Heart right ventricle (tissue), 16 donors: ENCODE results near the gene SCGB2B2. TPM values are rescaled to one million over a fixed set of nuclear protein-coding genes. Genes with fewer than 3 reads are reported as not detected.
A peak's percentile ranks its signal among the peaks of the same experiment; 100 is the strongest.

Experiments
- ATAC-seq, 8 donors: fragments of 200-7000 bp; cut with Tn5 transposase; one replicate each; pipeline ENCODE4 v1.9.1; 2020; ENCODE audit warnings: mild to moderate bottlenecking in 8 of 8, moderate library complexity in 8 of 8, moderate number of reproducible peaks in 1 of 8
- DNase-seq, 2 donors: peaks; one replicate each; pipeline ENCODE4 v3.0.0-alpha.2; 2020
- H3K27ac ChIP-seq, 10 donors: fragments of 200-600 bp; sonication (generic) in 2 of 10; one replicate each; pipeline versions ENCODE4 v1.5.0 to v1.8.0; 2020 to 2022; ENCODE audit warnings: mild to moderate bottlenecking in 3 of 10
- H3K27me3 ChIP-seq, 7 donors: fragments of 200-600 bp; one replicate each; pipeline ENCODE4 v1.8.0; 2021 to 2022; ENCODE audit warnings: mild to moderate bottlenecking in 2 of 7
- H3K36me3 ChIP-seq, 9 donors: fragments of 200-600 bp; sonication (generic) in 1 of 9; one replicate each; pipeline versions ENCODE4 v1.5.0 to v1.8.0; 2020 to 2022; ENCODE audit warnings: mild to moderate bottlenecking in 2 of 9
- H3K4me1 ChIP-seq, 9 donors: fragments of 200-600 bp; sonication (generic) in 1 of 9; one replicate each; pipeline versions ENCODE4 v1.5.0 to v1.8.0; 2020 to 2022; ENCODE audit warnings: mild to moderate bottlenecking in 4 of 9
- H3K4me3 ChIP-seq, 10 donors: fragments of 200-600 bp; sonication (generic) in 2 of 10; one replicate each; pipeline versions ENCODE4 v1.5.0 to v1.8.0; 2020 to 2022; ENCODE audit warnings: mild to moderate bottlenecking in 7 of 10, moderate library complexity in 2 of 10
- H3K9me3 ChIP-seq, 11 donors: fragments of 200-600 bp in 10 of 11; sonication (generic) in 2 of 11; one replicate each; pipeline versions ENCODE4 v1.5.0 to v1.8.0; 2013 to 2022; ENCODE audit warnings: mild to moderate bottlenecking in 2 of 11, control low read depth in 1 of 11, moderate library complexity in 1 of 11
- CTCF ChIP-seq, 9 donors: fragments of 200-600 bp; sonication (generic) in 2 of 9; IDR thresholded peaks; one replicate each; pipeline versions ENCODE4 v1.5.0 to v1.8.0; 2021 to 2022; ENCODE audit warnings: antibody characterized with exemption in 9 of 9, mild to moderate bottlenecking in 5 of 9, moderate library complexity in 1 of 9
- WGBS, 2 donors: extraction: QIAGEN DNeasy Blood & Tissue Kit; methylation state at CpG; one replicate each; pipeline ENCODE4 v1.1.7; 2013; ENCODE audit warnings: inconsistent platforms in 1 of 2; 5-methylcytosine and 5-hydroxymethylcytosine counted together
- intact Hi-C, 10 donors: fragments of 100-400 bp; cut with DNase I; formaldehyde crosslinking; loops; one replicate each; pipeline versions ENCODE4 v1.11.1 to v1.14.2; 2022
- polyA plus RNA-seq, 2 donors: library from polyadenylated mRNA; stranded (reverse); fragments of 200-250 nt; gene quantifications; one replicate each; pipeline ENCODE4 v1.2.3, GENCODE V29; 2013
- total RNA-seq, 10 donors: library from RNA; stranded (reverse); fragmentation: NEBNext Ultra II Directional in 3 of 10; extraction: Animal tissue kit (Norgen Biotek cat#: 25700) in 3 of 10; gene quantifications; one replicate each; pipeline versions ENCODE4 v1.2.1 to v1.2.4, GENCODE V29; 2021 to 2023
- donor health status: Arrhythmogenic right ventricular cardiomyopathy.
- donor health status: ischemic (EF 13 %, LVEDD 7.1; RV severe dilation, severe dysfunction).
- donor health status: healthy with polysubstance abuse.
- donor health status: DM: no; HTN: yes; CAD: no.
- donor health status: DM: no; HTN: no; CAD: no.
- donor health status: ischemic (EF 25% LVEDD 6.9; RV normal size, moderate dysfunction).
- donor health status: ischemic (EF 25% LVEDD 5.7; RV mildly dilated, moderate dysfunction).
- donor health status: healthy.
- donor health status: DM: yes; HTN: yes; CAD: no.
- donor health status: Ischemic cardiomyopathy.
- donor health status: ischemic (EF 35%, LVEDD 5.7; RV mildly dilated, moderate dysfunction).
- donor health status: nonischemic (EF 11% LVEDD 7.7; RV severe dilation, severe dysfunction).
- donor health status: DM: yes; HTN: yes; CAD: no.
- donor health status: PGD.
- donor health status: ischemic (EF 29% LVEDD 5.4; RV normal size, mild dysfunction).
- donor health status: nonischemic (EF 23%, LVEDD 6.1; RV moderate dilation, normal function).

Gene SCGB2B2
- total and polyA plus RNA-seq, 12 donors: 0.06 to 0.94 (median 0.68) TPM

DNA sequence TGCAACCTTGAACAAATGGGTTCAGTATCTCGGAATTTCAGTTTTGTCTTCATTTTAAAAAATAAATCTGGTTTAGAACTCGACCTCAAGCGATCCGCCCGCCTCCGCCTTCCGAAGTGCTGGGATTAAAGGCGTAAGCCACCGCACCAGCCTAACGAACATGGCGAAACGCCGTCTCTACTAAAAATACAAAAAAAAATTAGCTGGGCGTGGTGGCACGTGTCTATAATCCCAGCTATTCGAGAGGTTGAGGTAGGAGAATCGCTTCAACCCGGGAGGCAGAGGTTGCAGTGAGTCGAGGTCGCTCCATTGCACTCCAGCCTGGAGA, 1.1 kb upstream of the SCGB2B2 start:
- Histone ChIP-seq H3K27me3 (no peaks in the 10 kb centered on the region), H3K4me1 (peaks cover 5 to 39% (median 20%) of the 10 kb centered on the region in 9 donors), H3K27ac (peak overlapping the region; percentile 95 to 99 (median 98)), H3K9me3 (peaks cover 0 to 51% (median 0%) of the 10 kb centered on the region in 11 donors), H3K4me3 (peak overlapping the region; percentile 65 to 90 (median 83)), H3K36me3 (peaks cover 0 to 45% (median 40%) of the 10 kb centered on the region in 9 donors)
- 0 to 2% methylated on average over 20 of the region's 20 CpGs for WGBS, 2 donors
- DNase-seq (no peak), ATAC-seq (no peak)
- intact Hi-C loops: loop anchor here in 4 of 10 donors (5.0 kb wide), 2 partner anchors 54 to 94 kb away; partner anchors contain the start of genes ZNF181 (in 4 of the 4) and ZNF599 (in 1 of the 4)
- no peak for TF ChIP-seq CTCF (IDR thresholded peaks at IDR 0.05)

- Histone ChIP-seq H3K27me3 (no peaks in the 10 kb centered on the region), H3K4me3 (peak within 1 kb of the TSS; percentile 65 to 90 (median 83)), H3K27ac (peak within 1 kb of the TSS; percentile 95 to 99 (median 98)), H3K9me3 (peaks cover 0 to 46% (median 0%) of the 10 kb centered on the region in 11 donors), H3K4me1 (peaks cover 5 to 39% (median 20%) of the 10 kb centered on the region in 9 donors), H3K36me3 (peaks cover 0 to 39% (median 35%) of the 10 kb centered on the region in 9 donors)
- DNase-seq (peak; percentile 96 to 97), ATAC-seq (peak; percentile 99 to 100 (median 99))
- intact Hi-C loops: loop anchor here in 6 of 10 donors (2.0 to 5.0 kb wide), 3 partner anchors 55 to 95 kb away; partner anchors contain the start of genes ZNF181 (in 6 of the 6) and ZNF599 (in 1 of the 6)
- TF ChIP-seq CTCF (IDR thresholded peaks at IDR 0.05): no peak
- WGBS, 2 donors: 0 to 1% methylated on average over 74 of the region's 74 CpGs
These were observed 576 bp upstream of the SCGB2B2 start, which contains the start of gene ZNF302 for GRCh38 chr19:34677386-34678084. TSS of gene ZNF302 (plus strand) at chr19:34677678. CDS start at chr19:34678805, 1,127 bp downstream.

GRCh38 chr19:34675919-34676318, 1.0 kb downstream of the SCGB2B2 start:
- Histone ChIP-seq H3K27me3 (no peaks in the 10 kb centered on the region), H3K27ac (no peak overlapping the region), H3K36me3 (peaks cover 0 to 23% (median 19%) of the 10 kb centered on the region in 9 donors), H3K9me3 (peaks cover 0 to 30% (median 0%) of the 10 kb centered on the region in 11 donors), H3K4me3 (peak overlapping the region in 4 of 10 donors; percentile 81 to 87 (median 84)), H3K4me1 (peaks cover 5 to 39% (median 20%) of the 10 kb centered on the region in 9 donors)
- intact Hi-C loops: loop anchor here in 6 of 10 donors (2.0 to 5.0 kb wide), 3 partner anchors 56 to 96 kb away; partner anchors contain the start of genes ZNF181 (in 6 of the 6) and ZNF599 (in 1 of the 6)
- no peak for TF ChIP-seq CTCF (IDR thresholded peaks at IDR 0.05)
- no peak for ATAC-seq
- WGBS, 2 donors: 95% methylated on average over 9 of the region's 9 CpGs
- DNase-seq: no peak

GRCh38 chr19:34675250-34675649, 1.7 kb downstream of the SCGB2B2 start:
- no peak for TF ChIP-seq CTCF (IDR thresholded peaks at IDR 0.05)
- intact Hi-C loops: loop anchor here in 4 of 10 donors (5.0 kb wide), 2 partner anchors 57 to 97 kb away; partner anchors contain the start of genes ZNF181 (in 4 of the 4) and ZNF599 (in 1 of the 4)
- H3K27me3 ChIP-seq: no peaks in the 10 kb centered on the region
- H3K4me1 ChIP-seq: peaks cover 5 to 39% (median 20%) of the 10 kb centered on the region in 9 donors
- H3K36me3 ChIP-seq: peaks cover 0 to 17% (median 12%) of the 10 kb centered on the region in 9 donors
- DNase-seq: no peak
- no peak overlapping the region for H3K27ac ChIP-seq
- no peak for ATAC-seq
- no peak overlapping the region for H3K4me3 ChIP-seq
- H3K9me3 ChIP-seq: peaks cover 0 to 23% (median 0%) of the 10 kb centered on the region in 11 donors
- 98% methylated on average over 3 of the region's 3 CpGs for WGBS, 2 donors
